T47D (cell line): ENCODE data around the gene ZSCAN4.

Experiments used
- DNase-seq, 2 experiments: peaks; one replicate each; pipeline versions ENCODE4 v3.0.0 to v3.0.0-alpha.2; 2011 to 2012; ENCODE audit warnings: low read depth in 1 of 2, low spot score in 1 of 2
- JUND ChIP-seq: IDR thresholded peaks from 2 replicates; pipeline ENCODE4 v1.6.1; 2012; ENCODE audit warnings: low read depth
- in situ Hi-C: cut with HindIII; loops from 2 replicates; pipeline ENCODE4 v1.10.0; 2016; ENCODE audit warnings: low sequenced_read_pairs, low pct_unique_long_range_greater_than_20kb

ZSCAN4 gene

DNA sequence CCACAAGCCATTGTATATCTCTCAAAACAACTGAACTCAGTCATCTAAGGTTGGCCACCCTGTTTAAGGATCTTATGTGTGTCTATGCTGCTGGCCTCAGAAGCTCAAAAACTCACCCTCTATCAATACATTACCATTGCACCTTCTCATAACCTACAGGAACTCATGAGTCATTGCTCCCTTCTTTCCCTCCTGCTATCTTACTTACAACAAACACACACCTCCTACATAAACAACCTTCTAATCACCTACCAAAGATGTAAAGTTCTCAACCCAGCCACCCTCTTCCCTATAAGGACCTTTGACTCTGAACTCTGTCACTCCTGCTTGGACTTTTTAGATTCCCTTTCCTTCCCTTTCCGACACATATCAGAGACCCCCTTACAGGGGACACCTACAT is 13.3 kb upstream of the ZSCAN4 start:
- no peak for TF ChIP-seq JUND
- no peak for DNase-seq
- in situ Hi-C loops = no loop called here

GRCh38 chr19:57656346-57656745 is 12.4 kb upstream of the ZSCAN4 start:
- in situ Hi-C loops = no loop called here
- peak in 1 of 2 experiments; percentile 38 for DNase-seq
- TF ChIP-seq JUND = no peak

GRCh38 chr19:57664269-57665127 is 4.2 kb upstream of the ZSCAN4 start:
- TF ChIP-seq JUND = no peak
- DNase-seq = peak; percentile 15 to 32
- in situ Hi-C loops = no loop called here

GRCh38 chr19:57665261-57665806 is 3.4 kb upstream of the ZSCAN4 start:
- DNase-seq = no peak
- in situ Hi-C loops = no loop called here
- no peak for TF ChIP-seq JUND

DNA sequence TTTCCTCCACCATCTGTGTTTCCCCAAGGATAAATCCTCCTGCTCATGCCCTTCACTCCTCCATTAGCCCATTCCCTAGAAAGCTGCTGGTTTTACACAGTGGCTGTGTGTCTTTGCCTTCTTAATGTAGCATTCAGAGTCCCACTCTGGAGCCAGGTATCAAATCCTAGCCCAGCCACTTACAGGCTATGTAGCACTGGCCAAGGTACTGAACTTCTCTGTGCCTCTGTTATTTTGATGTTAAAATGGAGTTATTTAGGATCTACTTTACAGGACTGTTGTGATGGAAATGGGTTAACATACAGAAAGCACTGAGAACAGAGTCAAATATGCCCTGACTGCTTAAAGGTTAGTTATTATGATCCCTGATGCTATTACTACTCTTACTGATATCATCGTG is 1.5 kb upstream of the ZSCAN4 start:
- no peak for TF ChIP-seq JUND
- in situ Hi-C loops = no loop called here
- DNase-seq = no peak

DNA sequence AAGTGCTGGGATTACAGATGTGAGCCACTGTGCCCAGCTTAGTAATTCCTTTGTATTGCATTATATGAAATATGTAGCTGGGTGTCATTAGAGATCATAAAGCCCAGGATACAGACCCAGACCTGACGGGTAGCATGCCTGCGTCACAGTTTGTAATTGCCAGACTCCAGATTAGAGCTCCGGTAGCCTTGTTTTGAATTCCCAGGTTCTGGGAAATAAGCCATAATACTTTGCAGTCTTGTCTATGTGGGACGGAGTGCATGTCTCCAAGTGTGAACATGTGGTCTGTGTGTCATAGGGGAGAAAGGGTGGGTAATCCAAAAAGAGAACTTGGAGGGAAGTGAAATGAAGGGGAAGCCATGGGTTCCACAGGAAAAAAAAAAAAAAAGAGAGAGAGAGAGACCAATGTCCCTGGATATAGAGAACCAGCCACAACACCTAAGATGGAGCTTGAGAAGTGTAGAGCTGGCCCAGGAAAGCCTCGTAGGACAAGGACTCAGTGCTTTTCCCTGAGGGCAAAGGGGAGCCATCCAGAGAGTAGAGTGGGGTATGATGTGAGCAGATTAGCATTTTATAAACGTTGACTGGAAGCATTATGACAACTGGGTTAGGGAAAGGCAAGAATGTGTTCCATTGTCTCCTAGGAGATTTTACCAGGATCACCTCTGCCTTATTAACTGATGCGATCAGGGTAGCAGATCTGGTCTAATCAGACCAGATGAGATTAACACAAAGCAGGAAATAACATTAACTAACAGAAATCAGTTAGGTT is 2.6 kb downstream of the ZSCAN4 start:
- in situ Hi-C loops = no loop called here
- TF ChIP-seq JUND = no peak
- DNase-seq = no peak

DNA sequence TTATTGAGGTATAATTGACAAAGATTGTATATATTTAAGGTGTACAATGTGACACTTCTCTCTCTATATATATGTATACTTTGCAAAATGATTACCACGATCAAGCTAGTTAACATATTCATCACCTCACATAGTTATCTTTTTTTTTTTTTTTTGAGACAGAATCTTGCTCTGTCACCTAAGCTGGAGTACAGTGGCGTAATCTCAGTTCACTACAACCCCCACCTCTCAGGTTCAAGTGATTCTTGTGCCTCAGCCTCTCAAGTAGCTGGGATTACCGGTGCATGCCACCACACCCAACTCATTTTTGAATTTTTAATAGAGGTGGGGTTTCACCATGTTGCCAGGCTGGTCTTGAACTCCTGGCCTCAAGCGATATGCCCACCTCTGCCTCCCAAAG is 3.7 kb downstream of the ZSCAN4 start:
- no peak for DNase-seq
- no peak for TF ChIP-seq JUND
- in situ Hi-C loops = no loop called here

DNA sequence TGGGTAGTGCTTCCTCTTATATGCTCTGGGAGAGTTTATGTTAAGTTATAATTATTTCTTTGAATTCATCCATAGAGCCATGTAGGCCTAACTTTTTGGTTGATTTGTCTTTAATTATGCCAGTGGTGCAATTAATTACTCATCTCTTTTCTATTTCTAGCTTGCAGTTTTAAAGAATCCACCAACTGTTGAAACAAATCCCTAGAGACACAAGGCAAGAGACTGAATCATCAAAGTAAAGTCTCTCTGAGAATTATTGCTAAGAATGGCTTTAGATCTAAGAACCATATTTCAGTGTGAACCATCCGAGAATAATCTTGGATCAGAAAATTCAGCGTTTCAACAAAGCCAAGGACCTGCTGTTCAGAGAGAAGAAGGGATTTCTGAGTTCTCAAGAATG is 7.1 kb downstream of the ZSCAN4 start:
- no peak for DNase-seq
- in situ Hi-C loops = no loop called here
- TF ChIP-seq JUND = no peak

GRCh38 chr19:57682226-57682766 is 13.6 kb downstream of the ZSCAN4 start:
- in situ Hi-C loops = no loop called here

DNA sequence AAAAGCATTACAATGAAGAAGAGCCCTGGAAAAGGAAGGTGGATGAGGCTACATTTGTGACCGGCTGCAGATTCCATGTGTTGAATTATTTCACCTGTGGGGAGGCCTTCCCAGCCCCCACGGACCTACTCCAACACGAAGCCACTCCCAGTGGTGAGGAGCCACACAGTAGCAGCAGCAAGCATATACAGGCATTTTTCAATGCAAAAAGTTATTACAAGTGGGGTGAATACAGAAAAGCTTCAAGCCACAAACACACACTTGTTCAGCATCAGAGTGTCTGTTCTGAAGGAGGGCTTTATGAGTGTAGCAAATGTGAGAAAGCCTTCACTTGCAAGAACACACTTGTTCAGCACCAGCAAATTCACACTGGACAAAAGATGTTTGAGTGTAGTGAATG is 18.0 kb downstream of the ZSCAN4 start:
- no peak for TF ChIP-seq JUND
- DNase-seq = no peak
- in situ Hi-C loops = no loop called here

More at GRCh38 chr19:57682226-57682766, 13.6 kb downstream of the ZSCAN4 start:
- no peak for DNase-seq
- TF ChIP-seq JUND = no peak

DNA sequence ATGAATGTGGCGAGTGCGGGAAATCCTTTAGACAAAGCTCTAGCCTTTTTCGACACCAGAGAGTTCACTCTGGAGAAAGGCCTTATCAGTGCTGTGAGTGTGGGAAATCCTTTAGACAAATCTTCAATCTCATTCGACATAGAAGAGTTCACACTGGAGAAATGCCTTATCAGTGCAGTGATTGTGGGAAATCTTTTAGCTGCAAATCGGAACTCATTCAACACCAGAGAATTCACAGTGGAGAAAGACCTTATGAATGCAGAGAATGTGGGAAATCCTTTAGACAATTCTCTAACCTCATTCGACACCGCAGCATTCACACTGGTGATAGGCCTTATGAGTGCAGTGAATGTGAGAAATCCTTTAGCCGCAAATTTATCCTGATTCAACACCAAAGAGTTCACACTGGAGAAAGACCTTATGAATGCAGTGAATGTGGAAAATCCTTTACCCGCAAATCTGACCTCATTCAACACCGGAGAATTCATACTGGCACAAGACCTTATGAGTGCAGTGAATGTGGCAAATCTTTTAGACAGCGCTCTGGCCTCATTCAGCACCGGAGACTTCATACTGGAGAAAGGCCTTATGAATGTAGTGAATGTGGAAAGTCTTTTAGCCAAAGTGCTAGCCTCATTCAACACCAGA is 18.8 kb downstream of the ZSCAN4 start:
- no peak for TF ChIP-seq JUND
- in situ Hi-C loops = no loop called here
- DNase-seq = no peak

DNA sequence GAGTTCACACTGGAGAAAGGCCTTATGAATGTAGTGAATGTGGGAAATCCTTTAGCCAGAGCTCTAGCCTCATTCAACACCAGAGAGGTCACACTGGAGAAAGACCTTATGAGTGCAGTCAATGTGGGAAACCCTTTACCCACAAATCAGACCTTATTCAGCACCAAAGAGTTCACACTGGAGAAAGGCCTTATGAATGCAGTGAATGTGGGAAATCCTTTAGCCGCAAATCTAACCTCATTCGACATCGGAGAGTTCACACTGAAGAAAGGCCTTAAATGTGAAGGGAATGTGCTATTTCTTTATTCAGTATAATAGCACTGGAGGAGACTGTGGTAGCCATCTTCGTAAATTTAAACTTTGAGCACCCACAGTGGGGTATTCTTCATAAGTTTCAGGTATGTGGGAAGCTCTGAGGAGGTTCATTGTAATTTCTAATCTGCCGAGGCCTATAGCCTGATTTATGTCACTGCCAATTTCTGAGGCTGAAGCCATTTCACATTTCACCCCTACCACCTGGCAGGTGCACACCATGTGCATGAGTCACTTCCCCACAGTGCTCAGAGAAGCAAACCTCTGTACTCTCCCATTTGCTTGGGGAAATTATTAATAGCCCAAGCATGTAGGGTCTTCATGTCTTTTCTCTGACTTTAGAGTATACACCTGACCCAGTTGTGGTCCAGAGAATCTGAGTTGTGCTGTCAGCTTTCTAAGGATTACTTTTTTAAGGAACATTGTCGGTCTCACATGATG is 19.5 kb downstream of the ZSCAN4 start:
- no peak for TF ChIP-seq JUND
- in situ Hi-C loops = no loop called here
- DNase-seq = no peak
